ENCODE measurements around the gene CARD19.
"Not testable (repeated sequence)": the region's sequence is repeated elsewhere in the genome, so short reads cannot be mapped to it uniquely, and the experiment has no call there.

Gene CARD19

GRCh38 chr9:93099551-93100275, 3.7 kb downstream of the CARD19 start:
- DNase-seq (ENCODE audit: low read depth in 1 of 2, low spot score in 1 of 2) = no peak

- DNase-seq (ENCODE audit: low read depth in 1 of 2, low spot score in 1 of 2) = no peak
Measured at GRCh38 chr9:93100276-93100636, 4.2 kb downstream of the CARD19 start.

- DNase-seq (ENCODE audit: low read depth in 1 of 2, low spot score in 1 of 2) = not testable (repeated sequence)
Measured at GRCh38 chr9:93101086-93101485, 5.1 kb downstream of the CARD19 start.

DNA sequence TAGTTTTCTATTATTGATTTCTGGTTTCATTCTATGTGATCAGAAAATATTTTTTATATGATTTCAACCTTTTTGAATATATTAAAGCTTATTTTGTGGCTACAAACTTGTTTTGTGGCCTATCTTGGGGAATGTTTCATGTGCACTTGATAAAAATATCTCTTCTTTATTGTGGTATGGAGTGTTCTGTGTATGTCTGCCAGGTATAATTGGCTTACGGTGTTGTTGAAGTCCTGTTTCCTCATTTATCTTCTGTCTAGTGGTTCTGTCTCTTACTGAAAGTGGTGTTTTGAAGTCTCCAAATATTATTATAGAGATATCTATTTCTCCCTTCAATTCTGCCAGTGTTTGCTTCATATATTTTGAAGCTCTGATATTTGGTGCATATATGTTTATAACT, 9.6 kb downstream of the CARD19 start:
- no peak for DNase-seq (ENCODE audit: low read depth in 1 of 2, low spot score in 1 of 2)

GRCh38 chr9:93107151-93107824, 11.3 kb downstream of the CARD19 start:
- DNase-seq (ENCODE audit: low read depth in 1 of 2, low spot score in 1 of 2) = no peak

GRCh38 chr9:93107825-93108161, 11.8 kb downstream of the CARD19 start:
- no peak for DNase-seq (ENCODE audit: low read depth in 1 of 2, low spot score in 1 of 2)

- peak in 1 of 2 donors; percentile 40 for DNase-seq (ENCODE audit: low read depth in 1 of 2, low spot score in 1 of 2)
Measured at GRCh38 chr9:93108291-93109041, 12.4 kb downstream of the CARD19 start.

- no peak for DNase-seq (ENCODE audit: low read depth in 1 of 2, low spot score in 1 of 2)
Measured at GRCh38 chr9:93110311-93110855, 14.4 kb downstream of the CARD19 start.

DNA sequence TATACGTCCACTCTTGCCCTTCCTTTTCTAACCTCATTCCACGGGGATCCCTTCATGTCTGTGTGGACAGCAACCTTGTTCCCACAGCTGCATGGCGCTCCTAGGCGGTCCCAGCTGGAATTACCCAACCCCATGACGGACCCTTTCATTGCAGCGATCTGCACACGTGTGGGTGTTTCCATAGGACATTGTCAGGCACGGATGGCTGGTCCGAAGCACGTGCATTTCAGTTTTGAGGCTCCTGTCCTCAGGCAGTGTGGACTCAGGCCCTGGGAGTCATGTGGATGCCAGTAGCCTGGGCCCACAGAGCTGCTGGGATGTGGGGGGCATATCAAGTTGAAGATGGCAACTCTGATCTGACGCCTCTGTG, 15.0 kb downstream of the CARD19 start:
- DNase-seq (ENCODE audit: low read depth in 1 of 2, low spot score in 1 of 2) = no peak

GRCh38 chr9:93111371-93112115, 15.5 kb downstream of the CARD19 start:
- DNase-seq (ENCODE audit: low read depth in 1 of 2, low spot score in 1 of 2) = no peak

DNA sequence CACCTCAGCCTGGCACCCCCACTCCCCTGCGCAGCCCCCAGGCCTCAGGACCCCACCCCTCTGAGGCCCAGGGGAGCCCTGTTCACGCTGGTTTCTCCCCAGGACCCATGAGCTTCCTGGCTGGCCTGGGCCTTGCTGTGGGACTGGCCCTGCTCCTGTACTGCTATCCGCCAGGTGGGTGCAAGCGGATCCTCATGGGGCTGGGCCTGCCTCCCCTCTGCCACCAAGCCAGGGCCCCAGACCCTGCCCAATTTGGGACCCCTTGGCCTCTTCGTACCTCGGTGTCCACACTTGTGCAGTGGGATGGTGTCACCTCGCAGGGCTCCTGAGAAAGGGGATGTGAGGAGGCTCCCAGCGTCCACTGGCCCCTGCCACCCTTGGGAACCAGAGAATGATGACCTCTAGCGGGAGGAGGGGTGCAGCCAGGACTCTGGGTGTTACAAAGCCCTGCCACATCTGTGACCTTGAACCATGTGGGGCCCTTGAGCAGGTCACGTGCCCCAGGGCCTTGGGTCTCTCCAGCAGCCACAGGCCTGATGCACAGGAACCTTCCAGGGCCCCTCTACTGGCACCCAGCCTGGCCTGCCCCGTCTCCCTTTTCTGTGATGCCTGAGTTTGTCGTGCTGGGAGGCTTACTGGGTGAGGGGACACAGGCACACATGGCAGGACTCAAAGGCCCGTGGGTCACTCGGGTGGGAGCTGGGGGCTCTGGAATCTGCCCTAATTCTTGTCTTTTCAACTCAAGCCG, 16.3 kb downstream of the CARD19 start:
- no peak for DNase-seq (ENCODE audit: low read depth in 1 of 2, low spot score in 1 of 2)

DNA sequence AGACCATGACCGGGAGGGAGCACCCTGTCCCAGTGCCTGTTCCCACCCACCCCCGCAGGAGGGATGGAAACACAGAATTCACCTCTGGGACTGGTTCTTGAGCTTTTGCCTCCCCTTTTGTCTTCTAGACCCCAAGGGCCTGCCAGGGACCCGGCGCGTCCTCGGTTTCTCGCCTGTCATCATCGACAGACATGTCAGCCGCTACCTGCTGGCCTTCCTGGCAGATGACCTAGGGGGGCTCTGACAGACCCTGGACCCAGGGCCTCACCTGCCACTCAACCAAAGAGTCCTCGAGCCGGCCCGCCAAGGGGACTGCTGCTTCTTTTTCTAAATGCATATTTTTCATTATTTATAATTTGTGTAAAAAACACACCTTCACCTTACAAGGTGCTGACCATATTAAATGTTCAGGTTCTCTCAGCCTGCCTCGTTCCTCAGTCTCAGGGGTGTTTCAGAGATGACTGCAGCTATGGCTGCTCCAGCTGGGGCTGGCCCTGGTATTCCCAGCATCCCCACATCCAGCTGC, 16.9 kb downstream of the CARD19 start:
- no peak for DNase-seq (ENCODE audit: low read depth in 1 of 2, low spot score in 1 of 2)

DNA sequence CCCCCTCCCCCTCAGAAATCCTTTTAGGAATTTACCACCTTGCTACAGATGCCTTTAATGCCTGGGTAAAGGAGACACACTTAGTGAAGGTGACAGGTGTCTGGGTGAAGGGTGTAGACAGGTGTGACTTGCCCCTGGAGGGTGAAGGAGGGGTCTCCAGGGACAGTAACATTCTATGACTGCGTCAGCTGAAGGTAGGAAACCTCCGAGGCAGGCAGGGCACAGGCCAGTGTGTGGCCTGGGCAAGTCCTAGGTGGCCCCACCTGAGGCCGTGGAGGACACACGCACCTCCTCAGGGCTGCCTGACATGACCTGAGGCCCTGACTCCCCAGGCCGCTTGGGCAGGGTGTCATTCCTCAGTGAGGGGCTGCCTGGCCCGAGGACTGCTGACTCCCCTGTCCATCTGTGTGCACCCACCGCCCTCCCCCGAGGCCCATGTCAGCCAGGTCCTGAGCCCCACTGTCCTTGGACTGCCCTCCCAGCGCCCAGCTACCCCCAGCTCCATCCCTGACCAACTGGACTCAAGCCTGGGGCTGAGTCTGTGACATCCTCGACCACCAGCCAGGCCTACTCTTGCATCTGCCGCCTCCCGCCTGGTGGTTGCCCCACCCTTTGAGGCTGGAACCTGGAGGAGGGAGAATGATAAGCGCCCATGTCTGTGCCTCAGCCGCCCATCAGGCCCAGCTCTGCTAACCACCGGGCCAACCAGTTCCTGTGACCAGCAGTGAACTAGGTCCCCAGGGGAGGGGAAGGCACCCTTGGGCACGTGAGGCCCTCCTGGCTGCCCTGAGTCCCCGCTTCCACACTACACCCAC, 18.4 kb downstream of the CARD19 start:
- DNase-seq (ENCODE audit: low read depth in 1 of 2, low spot score in 1 of 2) = no peak

- DNase-seq (ENCODE audit: low read depth in 1 of 2, low spot score in 1 of 2) = no peak
Measured at GRCh38 chr9:93114984-93115335, 18.9 kb downstream of the CARD19 start.

GRCh38 chr9:93115486-93116071, 19.6 kb downstream of the CARD19 start:
- no peak for DNase-seq (ENCODE audit: low read depth in 1 of 2, low spot score in 1 of 2)

GRCh38 chr9:93116072-93116961, 20.3 kb downstream of the CARD19 start:
- no peak for DNase-seq (ENCODE audit: low read depth in 1 of 2, low spot score in 1 of 2)

DNA sequence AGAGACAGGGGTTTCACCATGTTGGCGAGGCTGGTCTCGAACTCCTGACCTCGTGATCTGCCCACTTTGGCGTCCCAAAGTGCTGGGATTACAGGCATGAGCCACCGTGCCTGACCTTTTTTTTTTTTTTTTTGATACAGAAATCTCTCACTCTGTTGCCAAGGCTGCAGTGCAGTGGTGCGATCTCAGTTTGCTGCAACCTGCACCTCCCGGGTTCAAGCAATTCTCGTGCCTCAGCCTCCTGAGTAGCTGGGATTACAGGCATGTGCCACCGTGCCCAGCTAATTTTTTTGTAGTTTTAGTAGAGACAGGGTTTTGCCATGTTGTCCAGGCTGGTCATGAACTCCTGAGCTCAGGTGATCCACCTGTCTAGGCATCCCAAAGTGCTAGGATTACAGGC, 21.5 kb downstream of the CARD19 start:
- DNase-seq (ENCODE audit: low read depth in 1 of 2, low spot score in 1 of 2) = not testable (repeated sequence)
